GM12801 (cell line): ENCODE data around the gene CHID1.

ENCODE experiments used
- TF ChIP-seq, protein P1 (sequence below): IDR thresholded peaks from one replicate; pipeline ENCODE4 v1.5.1; 2011; ENCODE audit warnings: control low read depth; ENCODE audit not compliant: insufficient read length; ENCODE audit errors: extremely low read depth

CHID1 gene

DNA sequence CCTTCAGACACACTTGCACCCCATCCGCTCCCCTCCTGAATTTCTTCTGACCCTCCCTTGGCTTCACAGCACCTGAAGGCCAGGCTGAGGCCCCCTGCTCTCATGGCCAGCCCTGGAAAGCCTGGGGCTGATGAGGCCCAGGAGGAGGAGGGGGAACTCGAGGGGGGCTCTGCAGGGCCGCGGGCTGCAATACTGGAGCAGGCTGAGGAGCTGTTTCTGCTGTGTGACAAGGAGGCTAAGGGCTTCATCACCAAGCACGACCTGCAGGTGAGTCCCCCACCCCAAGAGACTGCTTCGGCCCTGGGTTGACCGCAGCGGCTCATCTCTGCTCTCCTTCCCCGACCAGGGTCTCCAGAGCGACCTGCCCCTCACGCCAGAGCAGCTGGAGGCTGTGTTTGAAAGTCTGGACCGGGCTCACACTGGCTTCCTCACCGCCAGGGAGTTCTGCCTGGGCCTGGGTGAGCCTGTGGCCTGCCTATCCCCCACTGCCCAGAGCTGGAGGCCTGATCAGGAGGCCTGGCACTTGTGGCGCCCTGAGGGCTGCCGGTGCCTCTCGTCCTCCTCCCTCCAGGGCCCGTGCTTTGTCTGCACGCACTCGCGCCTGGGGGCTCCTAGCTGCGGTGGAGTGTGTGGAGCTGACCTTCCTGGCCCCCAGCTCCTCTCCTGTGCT, 82.0 kb downstream of the CHID1 start:
- TF ChIP-seq, protein P1, sequence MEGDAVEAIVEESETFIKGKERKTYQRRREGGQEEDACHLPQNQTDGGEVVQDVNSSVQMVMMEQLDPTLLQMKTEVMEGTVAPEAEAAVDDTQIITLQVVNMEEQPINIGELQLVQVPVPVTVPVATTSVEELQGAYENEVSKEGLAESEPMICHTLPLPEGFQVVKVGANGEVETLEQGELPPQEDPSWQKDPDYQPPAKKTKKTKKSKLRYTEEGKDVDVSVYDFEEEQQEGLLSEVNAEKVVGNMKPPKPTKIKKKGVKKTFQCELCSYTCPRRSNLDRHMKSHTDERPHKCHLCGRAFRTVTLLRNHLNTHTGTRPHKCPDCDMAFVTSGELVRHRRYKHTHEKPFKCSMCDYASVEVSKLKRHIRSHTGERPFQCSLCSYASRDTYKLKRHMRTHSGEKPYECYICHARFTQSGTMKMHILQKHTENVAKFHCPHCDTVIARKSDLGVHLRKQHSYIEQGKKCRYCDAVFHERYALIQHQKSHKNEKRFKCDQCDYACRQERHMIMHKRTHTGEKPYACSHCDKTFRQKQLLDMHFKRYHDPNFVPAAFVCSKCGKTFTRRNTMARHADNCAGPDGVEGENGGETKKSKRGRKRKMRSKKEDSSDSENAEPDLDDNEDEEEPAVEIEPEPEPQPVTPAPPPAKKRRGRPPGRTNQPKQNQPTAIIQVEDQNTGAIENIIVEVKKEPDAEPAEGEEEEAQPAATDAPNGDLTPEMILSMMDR = no peak

- TF ChIP-seq, protein P1 = no peak
Measured at GRCh38 chr11:827897-828192, 82.8 kb downstream of the CHID1 start, which contains the start of gene CRACR2B. Gene CRACR2B (plus strand): TSS chr11:827919. CDS start chr11:828608, 689 bp downstream.

DNA sequence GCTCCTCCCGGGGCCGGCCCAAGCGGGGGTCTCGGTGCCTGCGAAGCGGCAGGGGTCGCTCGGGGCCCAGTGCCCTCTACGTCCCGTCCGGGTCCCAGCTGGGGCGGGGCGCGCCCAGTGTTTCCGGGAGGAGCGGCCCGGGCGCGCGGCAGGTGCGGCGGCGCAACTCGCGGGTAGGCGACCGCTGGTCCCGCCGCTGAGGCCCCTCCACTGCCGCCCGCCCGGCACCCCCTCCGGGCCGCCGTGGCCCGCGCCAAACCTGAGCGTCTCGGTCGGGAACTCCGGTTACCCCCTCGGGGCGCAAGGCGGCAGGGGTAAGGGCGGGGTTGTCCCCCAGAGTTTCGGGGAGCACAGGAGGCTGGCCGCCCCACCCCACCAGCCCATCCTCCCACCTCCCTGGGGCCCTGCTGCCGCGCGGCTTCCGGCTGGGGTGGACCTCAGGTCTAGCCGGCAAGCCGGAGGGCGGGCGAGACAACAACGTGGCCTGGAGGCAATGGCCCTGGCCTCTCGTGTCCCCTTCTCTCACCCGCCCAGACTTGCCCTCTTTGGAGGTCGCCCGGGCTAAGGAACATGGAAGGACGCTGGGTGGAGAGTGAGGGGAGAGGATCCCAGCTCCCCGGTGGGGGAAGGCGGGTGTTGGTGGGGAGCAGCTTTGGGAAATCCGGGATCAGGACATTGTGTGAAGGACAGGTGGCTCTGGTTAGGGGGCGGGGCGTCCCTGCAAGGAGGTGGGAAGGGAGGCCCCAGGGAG, 83.3 kb downstream of the CHID1 start:
- TF ChIP-seq, protein P1 = no peak

GRCh38 chr11:826836-827145, 83.8 kb downstream of the CHID1 start:
- TF ChIP-seq, protein P1 = no peak

DNA sequence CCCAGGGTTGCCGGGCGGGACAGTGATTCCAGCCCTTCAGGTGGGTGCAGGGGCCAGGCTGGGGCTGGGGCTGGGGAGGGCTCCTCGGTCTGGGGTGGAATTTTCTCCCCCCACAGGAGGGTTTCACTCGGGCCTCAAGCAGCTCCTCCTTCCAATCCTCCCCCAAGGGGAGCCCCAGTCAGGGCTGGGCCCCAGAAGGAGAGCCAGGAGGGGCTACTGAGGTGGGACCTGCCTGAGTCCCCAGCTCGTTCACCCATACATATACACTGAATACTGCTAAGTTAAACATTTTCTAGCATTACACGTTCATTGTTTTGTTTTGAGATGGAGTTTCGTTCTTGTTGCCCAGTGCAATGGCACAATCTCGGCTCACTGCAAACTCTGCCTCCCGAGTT, 84.4 kb downstream of the CHID1 start:
- TF ChIP-seq, protein P1 = no peak

DNA sequence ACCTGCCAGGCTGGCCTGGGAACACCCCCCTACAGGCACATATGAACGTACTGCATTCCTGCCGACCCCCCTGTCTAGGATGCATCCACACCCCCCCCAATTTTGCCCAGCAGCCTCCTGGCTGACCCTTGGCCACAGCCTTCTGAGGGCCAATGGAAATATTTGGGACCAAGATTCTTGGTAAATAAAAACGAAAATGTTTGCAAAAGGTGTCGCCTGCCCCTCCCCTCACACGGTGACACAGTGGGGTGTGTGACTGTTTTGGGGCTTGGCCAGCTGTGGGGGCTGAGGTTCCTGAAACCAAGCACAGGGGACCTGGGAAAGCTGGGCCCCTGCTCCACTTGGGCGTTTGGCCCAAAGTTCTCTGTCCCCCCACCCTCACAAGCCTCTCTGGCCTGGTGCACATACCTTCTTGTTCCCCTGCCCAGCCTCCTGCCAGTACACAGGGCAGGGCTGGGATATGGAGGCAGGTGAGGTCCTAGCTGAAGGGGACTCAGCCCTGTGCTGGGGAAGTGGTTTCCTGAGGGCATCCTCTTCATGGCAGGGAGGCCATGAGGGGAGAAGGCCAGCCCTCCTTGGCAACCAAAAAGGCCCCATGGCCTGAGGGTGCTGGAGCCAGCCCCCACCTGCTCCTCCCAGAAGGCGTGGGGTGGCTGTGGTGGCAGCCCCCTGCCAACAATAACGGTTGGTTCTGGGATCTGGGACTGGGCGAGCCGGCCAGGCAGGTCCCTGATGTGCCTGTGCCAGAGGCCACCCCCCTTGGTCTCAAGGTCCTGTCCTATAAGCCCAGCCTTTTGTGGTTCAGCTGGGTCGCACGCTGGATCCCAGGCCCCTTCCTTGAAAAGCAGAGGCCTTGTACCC, 85.0 kb downstream of the CHID1 start:
- TF ChIP-seq, protein P1 = no peak

- TF ChIP-seq, protein P1 = no peak
Measured at GRCh38 chr11:824942-825341, 85.7 kb downstream of the CHID1 start.
